Thyroid gland (tissue), 4 donors: Measurements from ENCODE around the gene NDUFA3.

Experiments
- CTCF ChIP-seq, 6 experiments: fragments of 200-600 bp in 3 of 6; fragments of 450-650 bp in 3 of 6; sonication (generic) in 3 of 6; IDR thresholded peaks; one replicate each; pipeline ENCODE4 v1.5.1; 2016 to 2019; ENCODE audit warnings: antibody characterized with exemption in 6 of 6, mild to moderate bottlenecking in 2 of 6, inconsistent platforms in 1 of 6, moderate library complexity in 1 of 6
- POLR2A ChIP-seq, 2 donors: fragments of 450-650 bp; IDR thresholded peaks; one replicate each; pipeline ENCODE4 v1.6.1; 2017; ENCODE audit warnings: antibody characterized with exemption in 2 of 2, mild to moderate bottlenecking in 2 of 2, moderate library complexity in 1 of 2

GRCh38 chr19:54137699-54138488 is 35.2 kb downstream of the NDUFA3 start, which contains the start of gene CNOT3:
- TF ChIP-seq CTCF (IDR thresholded peaks at IDR 0.05) (no peak), POLR2A (IDR thresholded peaks at IDR 0.05) (peak in 1 of 2 donors; percentile 88)
